HepG2 (cell line): ENCODE measurements around the gene ATP9A. TPM values are rescaled to one million over a fixed set of nuclear protein-coding genes. Genes with fewer than 3 reads are reported as not detected.

ENCODE experiments used
- CERS6 ChIP-seq: sonication (generic); formaldehyde crosslinking; IDR thresholded peaks from 2 replicates; pipeline ENCODE4 v1.5.0; 2020; ENCODE audit warnings: missing genetic modification reagents
- EED ChIP-seq: sonication (generic); formaldehyde crosslinking; IDR thresholded peaks from 2 replicates; pipeline ENCODE4 v1.5.0; 2020; ENCODE audit warnings: mild to moderate bottlenecking, missing genetic modification reagents
- HIC2 ChIP-seq: sonication (generic); formaldehyde crosslinking; IDR thresholded peaks from 2 replicates; pipeline ENCODE4 v1.9.0; 2022; ENCODE audit warnings: low read depth, missing genetic modification reagents
- KDM5A ChIP-seq: fragments of 200-600 bp; sonication (generic); IDR thresholded peaks from 2 replicates; pipeline ENCODE4 v1.7.0; 2018; ENCODE audit warnings: antibody characterized with exemption, mild to moderate bottlenecking, low read length, borderline replicate concordance
- NBN ChIP-seq: fragments of 450-650 bp; conservative IDR thresholded peaks from 2 replicates; pipeline ENCODE4 v1.6.1; 2017
- PBX2 ChIP-seq: IDR thresholded peaks from 2 replicates; pipeline ENCODE4 v1.6.1; 2016; ENCODE audit warnings: control low read depth
- POGZ ChIP-seq: sonication (generic); formaldehyde crosslinking; IDR thresholded peaks from 2 replicates; pipeline ENCODE4 v1.4.0; 2020; ENCODE audit warnings: mild to moderate bottlenecking, missing genetic modification reagents
- RBAK ChIP-seq: sonication (generic); formaldehyde crosslinking; IDR thresholded peaks from 2 replicates; pipeline ENCODE4 v1.5.1; 2020; ENCODE audit warnings: mild to moderate bottlenecking, missing genetic modification reagents
- SKI ChIP-seq: fragments of 450-650 bp; IDR thresholded peaks from one replicate; pipeline ENCODE4 v1.6.1; 2018; ENCODE audit warnings: mild to moderate bottlenecking; ENCODE audit not compliant: partially characterized antibody
- SMC3 ChIP-seq: IDR thresholded peaks from 2 replicates; pipeline ENCODE4 v1.6.1; 2011; ENCODE audit warnings: low read length, improper control_type of control experiment
- SRSF1 ChIP-seq: fragments of 200-400 bp; formaldehyde crosslinking; optimal IDR thresholded peaks from 2 replicates; pipeline ENCODE3; 2017; ENCODE audit warnings: mild to moderate bottlenecking, low read depth, low read length, moderate library complexity
- TBX2 ChIP-seq: sonication (generic); formaldehyde crosslinking; IDR thresholded peaks from 2 replicates; pipeline ENCODE4 v1.5.0; 2020; ENCODE audit warnings: missing genetic modification reagents, mild to moderate bottlenecking, borderline replicate concordance
- U2AF2 ChIP-seq: fragments of 200-400 bp; formaldehyde crosslinking; IDR thresholded peaks from 2 replicates; pipeline ENCODE4 v1.6.1; 2017; ENCODE audit warnings: low read depth, mild to moderate bottlenecking, low read length
- ZBTB38 ChIP-seq: sonication (generic); formaldehyde crosslinking; IDR thresholded peaks from 2 replicates; pipeline ENCODE4 v1.5.1; 2020; ENCODE audit warnings: mild to moderate bottlenecking, missing genetic modification reagents
- ZNF496 ChIP-seq: sonication (generic); formaldehyde crosslinking; IDR thresholded peaks from 2 replicates; pipeline ENCODE4 v1.8.1; 2023; ENCODE audit warnings: mild to moderate bottlenecking, moderate library complexity, missing genetic modification reagents; ENCODE audit not compliant: insufficient replicate concordance
- ZNF709 ChIP-seq: sonication (generic); formaldehyde crosslinking; IDR thresholded peaks from 2 replicates; pipeline ENCODE4 v1.5.0; 2020; ENCODE audit warnings: mild to moderate bottlenecking, missing genetic modification reagents
- polyA plus RNA-seq, 8 experiments: library from polyadenylated mRNA; depleted of rRNA in 3 of 8; stranded (reverse) in 7 of 8; unstranded in 1 of 8; fragments of >200 nt; fragmentation: Illumina TruSeq in 4 of 8; extraction: Trizol in 4 of 8; gene quantifications; 2 replicates each; pipeline versions ENCODE4 v1.2.1 to v1.2.3, GENCODE V29; 2011 to 2016; ENCODE audit warnings: low read depth in 4 of 8, missing spikeins in 1 of 8, mixed read lengths in 1 of 8; ENCODE audit not compliant: insufficient read depth in 1 of 8
- total RNA-seq, 5 experiments: library from RNA; depleted of rRNA; stranded (reverse); fragments of >200 nt; fragmentation: Illumina TruSeq; extraction: Trizol; gene quantifications; 2 replicates each; pipeline ENCODE4 v1.2.3, GENCODE V29; 2016; ENCODE audit warnings: low read depth in 1 of 5
- TF ChIP-seq, protein P1 (sequence below): sonication (generic); formaldehyde crosslinking; IDR thresholded peaks from 2 replicates; pipeline ENCODE4 v1.4.0; 2020; ENCODE audit warnings: missing genetic modification reagents
- TF ChIP-seq, protein P2 (sequence below), 2 experiments: sonication (generic) in 1 of 2; formaldehyde crosslinking in 1 of 2; IDR thresholded peaks; 2 replicates each; pipeline versions ENCODE4 v1.5.1 to v1.6.1; 2011 to 2020; ENCODE audit warnings: borderline replicate concordance in 1 of 2, low read depth in 1 of 2, low read length in 1 of 2, mild to moderate bottlenecking in 1 of 2, missing genetic modification reagents in 1 of 2, moderate library complexity in 1 of 2

ATP9A gene
- total and polyA plus RNA-seq, 2 of the 13 experiments (the other 11 are each of a cell fraction or from before 2014, with no cell fraction given), result 11.8 to 18.5 TPM

GRCh38 chr20:51801122-51801822 is 33.1 kb upstream of the ATP9A start (continued):
- TF ChIP-seq U2AF2, result no peak
- TF ChIP-seq SMC3, result no peak
- TF ChIP-seq, protein P1, sequence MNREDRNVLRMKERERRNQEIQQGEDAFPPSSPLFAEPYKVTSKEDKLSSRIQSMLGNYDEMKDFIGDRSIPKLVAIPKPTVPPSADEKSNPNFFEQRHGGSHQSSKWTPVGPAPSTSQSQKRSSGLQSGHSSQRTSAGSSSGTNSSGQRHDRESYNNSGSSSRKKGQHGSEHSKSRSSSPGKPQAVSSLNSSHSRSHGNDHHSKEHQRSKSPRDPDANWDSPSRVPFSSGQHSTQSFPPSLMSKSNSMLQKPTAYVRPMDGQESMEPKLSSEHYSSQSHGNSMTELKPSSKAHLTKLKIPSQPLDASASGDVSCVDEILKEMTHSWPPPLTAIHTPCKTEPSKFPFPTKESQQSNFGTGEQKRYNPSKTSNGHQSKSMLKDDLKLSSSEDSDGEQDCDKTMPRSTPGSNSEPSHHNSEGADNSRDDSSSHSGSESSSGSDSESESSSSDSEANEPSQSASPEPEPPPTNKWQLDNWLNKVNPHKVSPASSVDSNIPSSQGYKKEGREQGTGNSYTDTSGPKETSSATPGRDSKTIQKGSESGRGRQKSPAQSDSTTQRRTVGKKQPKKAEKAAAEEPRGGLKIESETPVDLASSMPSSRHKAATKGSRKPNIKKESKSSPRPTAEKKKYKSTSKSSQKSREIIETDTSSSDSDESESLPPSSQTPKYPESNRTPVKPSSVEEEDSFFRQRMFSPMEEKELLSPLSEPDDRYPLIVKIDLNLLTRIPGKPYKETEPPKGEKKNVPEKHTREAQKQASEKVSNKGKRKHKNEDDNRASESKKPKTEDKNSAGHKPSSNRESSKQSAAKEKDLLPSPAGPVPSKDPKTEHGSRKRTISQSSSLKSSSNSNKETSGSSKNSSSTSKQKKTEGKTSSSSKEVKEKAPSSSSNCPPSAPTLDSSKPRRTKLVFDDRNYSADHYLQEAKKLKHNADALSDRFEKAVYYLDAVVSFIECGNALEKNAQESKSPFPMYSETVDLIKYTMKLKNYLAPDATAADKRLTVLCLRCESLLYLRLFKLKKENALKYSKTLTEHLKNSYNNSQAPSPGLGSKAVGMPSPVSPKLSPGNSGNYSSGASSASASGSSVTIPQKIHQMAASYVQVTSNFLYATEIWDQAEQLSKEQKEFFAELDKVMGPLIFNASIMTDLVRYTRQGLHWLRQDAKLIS, result no peak
- peak; percentile 55 for TF ChIP-seq SRSF1
- 0 out of 2 replicates have a peak, but pooled peaks have one; percentile 12 for TF ChIP-seq POGZ
- no peak for TF ChIP-seq TBX2 (CRISPR knock-in tag)
- no peak for TF ChIP-seq PBX2
- TF ChIP-seq ZNF496 (CRISPR knock-in tag), result no peak
- no peak for TF ChIP-seq HIC2 (CRISPR knock-in tag)
- TF ChIP-seq EED (CRISPR knock-in tag), result no peak
- TF ChIP-seq CERS6 (CRISPR knock-in tag), result no peak
- TF ChIP-seq KDM5A, result no peak
- no peak for TF ChIP-seq RBAK (CRISPR knock-in tag)
- TF ChIP-seq ZBTB38 (CRISPR knock-in tag), result no peak
- peak; percentile 62 for TF ChIP-seq ZNF709 (CRISPR knock-in tag)
- TF ChIP-seq, protein P2, sequence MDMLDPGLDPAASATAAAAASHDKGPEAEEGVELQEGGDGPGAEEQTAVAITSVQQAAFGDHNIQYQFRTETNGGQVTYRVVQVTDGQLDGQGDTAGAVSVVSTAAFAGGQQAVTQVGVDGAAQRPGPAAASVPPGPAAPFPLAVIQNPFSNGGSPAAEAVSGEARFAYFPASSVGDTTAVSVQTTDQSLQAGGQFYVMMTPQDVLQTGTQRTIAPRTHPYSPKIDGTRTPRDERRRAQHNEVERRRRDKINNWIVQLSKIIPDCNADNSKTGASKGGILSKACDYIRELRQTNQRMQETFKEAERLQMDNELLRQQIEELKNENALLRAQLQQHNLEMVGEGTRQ (IDR thresholded peaks at IDR 0.05; ENCODE audit: low read depth, low read length), result no peak
- TF ChIP-seq, protein P2 (CRISPR knock-in tag; IDR thresholded peaks at IDR 0.05; ENCODE audit: borderline replicate concordance), result no peak
- no peak for TF ChIP-seq NBN
- TF ChIP-seq SKI, result no peak
